NCI-H2227 treated with DMSO at 0.1 percent for 48 hours (cell line): ENCODE results near the gene RPL19.
"Not testable (repeated sequence)": the region's sequence is repeated elsewhere in the genome, so short reads cannot be mapped to it uniquely, and the experiment has no call there.

Experiments used
- DNase-seq: peaks from one replicate; lab custom pipeline; 2025; lab: John Stamatoyannopoulos, UW

The RPL19 gene

DNA sequence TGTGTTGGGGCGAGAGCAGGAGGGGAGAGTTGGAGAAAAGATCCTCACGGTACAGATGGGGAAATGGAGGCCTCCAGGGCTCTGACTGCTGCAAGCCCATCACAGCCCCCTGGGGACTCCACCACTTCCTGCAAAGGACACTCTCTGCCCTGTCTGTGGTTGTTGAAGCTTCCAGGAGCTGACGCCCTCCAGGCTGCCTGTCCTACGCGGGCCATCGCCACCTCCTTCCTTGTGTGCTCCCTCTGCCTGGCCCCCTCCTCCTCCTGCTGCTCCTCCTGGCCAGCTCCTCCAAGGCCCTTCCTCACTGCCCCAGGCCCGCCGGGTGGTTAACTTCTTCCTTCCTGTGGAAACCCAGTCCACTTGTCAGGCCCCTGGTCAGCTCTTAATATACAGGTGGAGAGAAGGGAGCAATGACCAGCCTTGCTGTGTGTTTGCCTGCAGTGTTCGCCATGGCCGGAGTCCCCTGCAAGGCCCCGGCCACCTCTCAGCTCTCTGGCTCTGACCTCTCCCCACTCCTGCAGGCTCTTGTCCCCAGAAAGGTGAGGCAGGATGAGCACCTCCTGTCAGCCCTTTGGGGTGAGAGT is 44.0 kb downstream of the RPL19 start:
- DNase-seq: no peak

DNA sequence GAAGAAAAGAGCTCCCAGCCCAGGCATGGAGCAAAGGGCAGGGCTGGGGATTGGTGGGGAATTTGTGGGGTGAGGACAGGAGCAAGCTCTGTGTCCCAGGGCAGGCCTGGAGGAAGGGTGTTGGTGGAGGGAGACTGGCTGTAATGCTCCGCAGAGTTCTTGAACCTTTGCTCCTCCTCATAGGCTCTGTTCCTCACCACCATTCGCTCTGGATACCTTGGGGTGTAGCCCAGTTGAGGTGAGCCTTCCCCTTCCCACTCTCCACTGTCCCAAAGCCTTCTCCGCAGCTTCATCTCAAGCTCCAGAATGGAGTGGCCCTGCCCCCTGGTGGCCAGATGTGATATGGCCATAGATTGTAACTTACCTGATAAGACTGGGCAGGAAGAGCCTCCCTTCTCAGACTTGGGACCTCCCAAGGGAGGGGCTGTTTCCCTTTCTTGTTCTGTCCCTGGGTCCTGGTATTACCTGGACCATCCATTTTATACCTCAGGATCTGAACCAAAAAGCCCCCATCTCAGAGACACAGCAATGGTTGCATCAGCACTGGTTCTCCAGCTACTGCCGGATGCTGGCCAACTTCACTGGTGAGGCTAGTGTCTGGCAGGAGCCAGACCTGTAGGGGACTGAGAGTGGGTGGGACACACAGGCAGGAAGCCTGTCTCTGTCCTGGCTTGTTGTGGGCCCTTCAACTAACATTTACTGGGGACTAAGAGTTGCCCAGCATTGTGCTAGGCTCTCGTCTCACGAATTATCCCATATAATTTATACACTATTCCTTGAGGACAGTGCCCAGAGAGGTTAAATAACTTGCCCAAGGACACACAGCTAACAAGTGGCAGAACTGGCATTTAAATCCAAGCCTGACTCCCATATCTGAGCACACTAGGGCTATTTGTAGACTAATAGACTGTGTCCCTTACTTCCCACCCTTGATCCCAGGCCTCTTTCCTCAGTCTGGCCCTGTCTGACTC is 44.8 kb downstream of the RPL19 start:
- DNase-seq: peak; percentile 73

DNA sequence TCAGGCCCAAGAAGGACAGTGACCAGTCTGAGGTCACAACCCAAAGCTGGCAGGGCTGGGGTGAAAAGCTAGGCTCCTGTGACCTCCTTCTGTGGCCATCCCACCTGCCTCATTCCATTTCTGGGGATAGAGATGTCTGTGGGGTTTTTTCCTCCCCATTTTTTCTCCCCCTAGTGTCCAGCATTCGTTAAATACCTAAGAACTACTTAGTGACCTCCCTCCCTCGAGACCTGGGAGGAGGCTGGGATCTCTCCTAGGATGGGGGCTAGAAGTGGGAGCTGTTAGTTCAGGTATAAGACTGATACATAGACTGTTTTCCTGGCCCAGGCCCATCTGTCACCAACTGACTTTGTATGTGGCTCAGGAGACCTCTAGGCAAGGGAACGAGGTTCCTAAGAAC is 46.2 kb downstream of the RPL19 start:
- no peak for DNase-seq

DNA sequence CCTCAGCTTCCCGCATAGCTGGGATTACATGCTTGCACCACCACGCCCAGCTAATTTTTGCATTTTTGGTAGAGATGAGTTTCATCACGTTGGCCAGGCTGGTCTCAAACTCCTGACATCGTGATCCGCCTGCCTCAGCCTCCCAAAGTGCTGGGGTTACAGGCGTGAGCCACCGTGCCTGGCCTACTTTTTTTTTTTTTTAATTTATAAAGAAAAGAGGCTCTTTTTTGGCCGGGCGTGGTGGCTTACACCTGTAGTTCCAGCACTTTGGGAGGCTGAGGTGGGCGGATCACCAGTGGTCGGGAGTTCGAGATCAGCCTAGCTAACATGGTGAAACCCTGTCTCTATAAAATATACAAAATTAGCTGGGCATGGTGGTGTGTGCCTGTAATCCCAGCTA is 50.0 kb downstream of the RPL19 start:
- DNase-seq: not testable (repeated sequence)

DNA sequence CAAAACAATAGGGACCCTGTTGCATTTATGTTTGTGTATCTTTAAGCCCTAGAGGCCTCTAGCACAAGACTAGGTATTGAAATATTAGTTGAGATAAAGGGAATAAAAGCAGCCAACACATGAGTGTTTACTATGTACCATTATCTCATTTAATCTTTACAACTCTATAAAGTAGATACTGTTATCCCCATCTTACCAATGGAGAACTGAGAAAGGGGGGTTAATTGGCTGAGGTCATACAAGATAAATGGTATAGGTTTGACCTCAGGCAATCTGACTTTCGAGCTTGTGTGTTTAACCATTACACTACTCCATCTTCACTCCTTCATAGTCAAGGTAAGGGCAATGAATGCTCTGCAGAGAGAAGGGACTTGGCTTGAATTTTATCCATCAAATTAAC is 51.9 kb downstream of the RPL19 start:
- DNase-seq: no peak

DNA sequence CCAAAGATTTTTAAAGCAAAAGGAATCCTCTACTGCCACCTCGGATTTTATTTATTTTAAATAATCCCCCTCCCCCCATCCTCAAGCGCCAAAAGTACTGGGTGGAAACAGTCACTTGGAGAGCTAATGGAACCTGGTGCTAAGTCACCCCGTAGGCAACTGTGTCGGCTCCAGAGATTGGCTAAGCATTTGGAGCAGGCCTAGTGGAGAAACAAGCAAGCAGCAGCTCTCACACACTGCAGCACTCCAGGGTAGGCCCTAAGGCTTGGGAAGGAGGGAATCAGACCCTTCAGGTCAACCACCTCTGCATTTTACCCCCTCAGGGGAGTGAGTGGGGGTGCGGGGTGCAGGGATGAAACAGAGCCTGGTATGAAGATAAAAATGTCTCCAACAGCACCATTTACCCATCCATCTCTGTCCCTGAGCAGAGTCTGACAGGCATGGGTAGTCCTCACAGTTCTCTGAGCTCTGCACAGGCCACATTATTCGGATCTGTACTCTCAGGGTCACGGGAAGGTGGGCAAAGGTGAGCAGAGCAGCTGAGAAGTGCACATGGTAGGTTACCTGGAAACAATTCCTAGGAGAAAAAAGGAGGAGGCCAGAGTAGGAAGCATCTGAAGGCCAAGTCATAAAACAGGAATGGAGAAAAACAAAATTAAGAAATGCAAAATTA is 52.8 kb downstream of the RPL19 start:
- DNase-seq: no peak
